HG03571 (cell line): ENCODE results near the gene DNAJC6.

Experiments used
- ATAC-seq: cut with Tn5 transposase; IDR thresholded peaks from one replicate; pipeline ENCODE4 v1.9.1; 2021; ENCODE audit not compliant: unreplicated experiment

The DNAJC6 gene

DNA sequence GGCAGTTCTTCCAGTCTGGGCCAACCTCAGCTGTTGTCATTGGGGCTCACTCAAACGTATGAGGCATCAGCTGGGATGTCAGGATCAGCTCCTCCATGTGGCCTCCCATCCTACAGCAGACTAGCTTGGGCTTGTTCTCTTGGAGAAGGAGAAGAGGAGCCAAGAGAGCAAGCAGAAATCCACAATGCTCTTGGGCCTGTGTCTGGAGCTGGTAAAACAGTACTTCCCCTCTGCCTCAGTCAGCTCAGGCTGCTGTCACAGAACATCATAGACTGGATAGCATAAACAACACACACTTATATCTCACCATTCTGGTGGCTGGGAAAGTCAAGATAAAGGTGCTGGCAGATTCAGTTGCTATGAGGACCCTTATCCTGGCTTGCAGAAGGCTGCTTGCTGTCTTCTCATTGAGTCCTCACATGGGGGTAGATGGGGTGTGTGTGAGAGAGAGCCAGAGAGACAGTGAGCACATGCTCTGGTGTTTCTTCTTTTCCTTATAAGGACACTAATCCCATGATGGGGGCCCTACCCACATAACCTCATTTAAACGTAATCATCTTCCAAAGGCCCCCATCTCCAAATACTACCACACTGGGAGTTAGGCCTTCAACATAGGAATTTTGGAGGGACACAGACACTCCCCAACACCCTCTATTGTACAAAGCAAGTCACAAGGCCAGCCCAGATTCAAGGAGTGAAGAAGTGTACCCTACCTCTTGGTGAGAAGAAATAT lies 16.3 kb upstream of the DNAJC6 start:
- ATAC-seq, result no peak

DNA sequence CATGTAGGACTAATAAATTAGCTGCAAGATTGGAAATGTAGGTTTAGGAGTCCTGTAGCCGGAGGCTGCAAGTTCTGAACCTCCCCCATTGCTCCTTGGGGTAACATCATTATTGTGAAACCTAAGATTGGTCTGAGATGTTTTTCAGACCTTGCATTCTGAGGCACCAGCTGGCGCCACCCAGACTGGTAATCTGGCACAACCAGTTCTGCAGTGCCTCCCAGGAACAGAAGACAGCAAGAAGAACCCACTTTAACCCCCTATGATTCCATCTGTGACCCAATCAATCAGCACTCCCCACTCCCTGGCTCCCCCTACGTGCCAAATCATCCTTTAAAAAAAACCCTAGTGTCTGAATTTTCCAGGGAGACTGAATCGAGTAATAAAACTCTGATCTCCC lies 11.6 kb upstream of the DNAJC6 start:
- ATAC-seq, result no peak

DNA sequence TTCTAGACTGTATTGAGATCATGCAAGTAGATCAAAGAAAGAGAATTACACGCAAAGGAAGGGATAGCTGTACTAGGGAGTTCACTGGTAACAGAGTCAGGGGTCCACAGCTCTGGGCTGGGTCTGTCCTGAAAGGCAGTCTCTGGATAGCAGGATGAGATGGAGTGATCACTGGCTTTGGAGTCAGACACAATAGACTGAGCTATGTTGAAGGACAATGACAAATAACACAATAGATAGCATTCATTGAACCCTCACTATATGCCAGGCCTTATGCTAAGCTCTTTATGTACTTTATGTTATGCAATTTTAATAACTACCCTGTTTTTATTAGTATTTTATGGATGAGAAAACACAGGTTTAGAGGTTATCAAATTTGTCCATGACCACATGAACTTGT lies 10.0 kb upstream of the DNAJC6 start:
- ATAC-seq, result no peak

DNA sequence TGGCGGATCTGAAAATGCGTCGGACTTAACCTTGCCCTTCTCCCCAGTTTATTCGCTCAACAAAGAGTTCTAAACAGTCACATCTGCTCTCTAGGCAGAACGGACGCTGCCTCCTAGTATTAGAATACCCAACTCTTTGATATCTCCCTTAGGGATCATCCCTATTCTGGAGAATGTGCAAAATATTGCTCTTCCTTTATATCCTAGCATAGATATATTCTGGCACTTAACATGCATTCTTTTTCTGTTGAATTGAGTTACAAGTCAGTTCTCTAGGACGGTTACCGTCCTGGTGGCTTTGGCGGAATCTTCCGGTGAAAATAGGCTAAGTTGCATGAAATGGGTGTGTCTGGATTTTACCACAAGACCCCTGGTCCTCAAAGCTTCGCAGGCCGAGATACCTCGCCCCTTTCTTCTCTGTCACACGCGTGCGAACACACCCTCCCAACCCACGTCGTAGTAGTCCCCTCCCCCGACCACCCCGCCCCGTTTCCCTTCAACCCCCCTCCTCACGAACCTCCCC lies 501 bp upstream of the DNAJC6 start:
- ATAC-seq, result no peak

DNA sequence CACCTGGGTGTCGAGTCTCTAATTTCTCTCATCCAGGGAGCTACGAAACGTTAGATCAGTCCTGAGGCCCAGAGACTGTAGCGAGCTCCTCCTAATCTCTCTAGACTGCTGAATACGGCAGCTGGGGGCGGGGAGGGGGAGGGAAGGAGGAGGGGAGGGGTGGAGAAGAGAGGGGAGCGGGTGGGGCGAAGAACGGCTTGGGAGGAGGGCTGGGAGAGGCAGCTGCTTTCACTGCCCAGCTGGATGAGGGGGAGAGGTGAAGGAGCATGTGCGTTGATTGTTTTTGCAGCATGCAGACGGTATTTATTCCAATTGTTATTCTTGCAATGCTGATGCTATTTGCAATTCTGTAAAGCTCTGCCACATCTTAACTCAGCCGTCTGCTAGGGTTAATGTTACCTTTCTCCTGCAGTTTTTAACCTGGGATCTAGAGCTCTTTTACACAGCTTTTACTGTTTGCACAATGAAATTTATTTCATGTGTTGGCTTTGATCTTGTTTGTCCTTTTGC lies 790 bp downstream of the DNAJC6 start:
- no peak for ATAC-seq

DNA sequence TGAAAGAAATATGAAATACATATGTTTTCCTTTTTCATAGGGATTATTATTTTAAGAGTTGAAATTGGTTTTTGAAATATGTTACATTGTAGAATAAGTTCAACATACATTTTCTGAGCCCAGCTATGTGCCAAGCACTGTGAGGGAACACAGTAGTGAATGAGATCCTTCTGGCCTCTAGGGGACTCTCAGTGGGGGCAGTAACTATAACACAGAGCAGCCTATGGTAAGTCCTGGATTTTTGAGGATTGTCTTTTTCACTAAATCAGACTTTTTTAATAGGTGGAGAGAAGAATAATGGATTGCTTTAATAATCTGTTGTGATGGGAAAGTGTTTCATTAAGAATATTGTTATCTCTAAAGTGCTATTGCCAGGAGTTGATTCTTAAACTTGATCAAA lies 2.4 kb downstream of the DNAJC6 start:
- ATAC-seq, result no peak

DNA sequence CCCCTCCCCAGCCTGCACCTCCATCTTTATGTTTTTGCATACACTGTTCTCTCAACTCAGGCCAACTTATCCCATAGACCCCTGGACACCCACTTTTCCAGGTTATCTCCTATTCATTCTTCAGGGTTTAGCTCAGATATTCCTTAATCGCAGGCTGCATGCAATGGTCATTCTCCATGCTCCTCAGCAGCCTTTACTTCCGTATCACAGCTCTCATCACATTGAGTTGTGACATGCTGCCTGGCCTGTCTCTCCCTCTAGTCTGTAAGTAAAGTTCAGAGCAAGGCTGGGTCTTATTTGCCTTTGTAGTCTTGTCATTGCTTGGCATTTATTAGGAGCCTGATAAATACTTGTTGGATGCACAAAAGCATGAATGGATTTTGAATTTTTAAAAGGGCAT lies 6.9 kb downstream of the DNAJC6 start:
- ATAC-seq, result no peak

DNA sequence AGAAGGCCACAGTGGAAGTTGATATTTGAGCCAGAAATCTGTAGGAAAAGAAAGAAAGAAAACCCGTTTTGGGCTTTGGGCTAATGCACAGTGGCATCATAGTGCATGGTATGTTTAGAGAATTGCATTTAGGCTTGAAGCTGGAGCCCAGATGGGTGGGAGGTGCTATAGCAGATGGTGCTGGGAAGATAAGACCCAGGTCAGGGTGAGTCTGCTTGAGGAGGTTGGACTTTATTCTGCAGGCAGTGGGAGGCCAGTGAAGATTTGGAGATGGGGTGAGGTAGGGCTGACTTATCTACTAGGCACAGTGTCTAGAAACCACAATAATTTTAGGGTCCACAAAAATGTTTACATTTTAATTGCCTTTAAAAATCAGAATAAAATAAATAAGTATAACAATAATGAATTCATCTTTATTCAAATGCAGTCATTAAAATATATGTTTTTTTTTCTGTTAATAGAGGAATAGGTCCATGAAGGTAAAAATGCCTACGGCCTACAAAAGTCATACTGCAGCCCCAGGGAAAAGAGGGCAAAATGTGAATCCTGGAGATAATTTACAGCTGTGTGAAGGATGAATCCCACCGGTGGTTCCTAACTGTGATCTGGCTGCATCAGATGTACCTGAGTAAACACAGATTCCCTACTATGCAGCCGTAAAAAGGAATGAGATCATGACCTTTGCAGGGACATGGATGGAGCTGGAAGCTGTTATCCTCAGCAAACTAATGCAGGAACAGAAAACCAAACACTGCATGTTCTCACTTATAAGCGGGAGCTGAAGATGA lies 8.7 kb downstream of the DNAJC6 start:
- no peak for ATAC-seq

GRCh38 chr1:65319141-65319540 lies 9.8 kb downstream of the DNAJC6 start:
- no peak for ATAC-seq

DNA sequence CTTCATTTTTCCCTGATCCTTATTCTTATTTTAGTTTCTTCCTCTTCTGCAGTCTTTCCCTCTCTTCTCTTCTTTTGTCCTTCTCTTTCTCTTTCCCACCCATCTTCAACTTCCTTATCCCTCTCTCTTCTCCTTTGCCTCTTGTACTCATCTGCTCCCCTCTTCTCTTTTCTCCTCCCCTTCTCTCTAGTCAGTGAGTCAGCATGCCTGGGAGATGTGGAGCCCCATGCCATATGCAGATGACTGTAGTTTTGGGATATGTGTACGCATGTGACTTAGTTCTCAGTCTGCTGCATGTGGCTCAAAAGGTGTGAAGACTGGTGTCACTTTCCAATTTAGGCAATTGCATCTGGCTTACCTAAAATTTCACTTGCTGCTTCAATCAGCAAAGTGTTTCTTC lies 10.4 kb downstream of the DNAJC6 start:
- no peak for ATAC-seq

- ATAC-seq, result no peak
Observed at GRCh38 chr1:65321879-65322278, 12.5 kb downstream of the DNAJC6 start.

GRCh38 chr1:65323246-65323645 lies 13.9 kb downstream of the DNAJC6 start:
- no peak for ATAC-seq

DNA sequence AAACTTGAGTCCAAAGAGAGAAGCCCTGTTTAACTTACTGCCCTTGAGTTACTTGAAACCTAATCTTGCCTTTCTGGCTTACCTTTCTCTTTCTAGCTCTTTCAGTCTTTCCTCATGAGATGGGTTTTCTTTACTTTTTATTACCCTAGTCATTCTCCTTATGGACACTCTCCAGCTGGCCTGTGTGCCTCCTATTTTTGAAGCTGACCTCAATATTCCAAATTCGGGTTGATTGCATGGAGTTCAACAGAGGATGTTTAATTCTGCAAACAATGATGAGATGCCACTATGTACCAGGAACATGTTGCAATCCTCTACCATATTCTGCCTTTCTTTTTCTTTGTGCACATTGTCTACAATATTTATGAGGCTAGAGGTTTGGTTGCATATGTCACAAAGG lies 20.7 kb downstream of the DNAJC6 start:
- ATAC-seq, result no peak

DNA sequence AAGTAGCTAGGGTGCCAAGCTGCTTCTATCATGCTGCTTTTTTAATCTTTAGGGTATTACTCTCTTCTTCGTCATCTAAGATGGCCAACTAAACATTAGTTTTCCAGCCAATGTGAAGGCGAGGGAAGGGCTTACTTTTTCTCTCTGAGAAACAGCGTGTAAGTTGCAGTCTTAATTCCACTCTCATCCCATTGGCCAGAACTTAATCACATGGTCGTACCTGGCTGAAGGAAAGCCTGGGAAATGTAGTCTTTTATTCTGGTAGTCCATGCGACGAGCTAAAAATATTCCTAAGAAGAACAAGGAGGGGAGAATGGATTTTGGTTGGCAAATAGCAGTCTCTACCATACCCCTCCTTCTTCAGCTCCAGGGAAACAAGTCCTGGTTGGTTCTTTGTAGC lies 21.5 kb downstream of the DNAJC6 start:
- ATAC-seq, result no peak

- no peak for ATAC-seq
Observed at GRCh38 chr1:65332821-65333220, 23.5 kb downstream of the DNAJC6 start.

- ATAC-seq, result no peak
Observed at GRCh38 chr1:65334081-65334480, 24.7 kb downstream of the DNAJC6 start.

GRCh38 chr1:65339866-65340468 lies 30.6 kb downstream of the DNAJC6 start:
- ATAC-seq, result no peak

DNA sequence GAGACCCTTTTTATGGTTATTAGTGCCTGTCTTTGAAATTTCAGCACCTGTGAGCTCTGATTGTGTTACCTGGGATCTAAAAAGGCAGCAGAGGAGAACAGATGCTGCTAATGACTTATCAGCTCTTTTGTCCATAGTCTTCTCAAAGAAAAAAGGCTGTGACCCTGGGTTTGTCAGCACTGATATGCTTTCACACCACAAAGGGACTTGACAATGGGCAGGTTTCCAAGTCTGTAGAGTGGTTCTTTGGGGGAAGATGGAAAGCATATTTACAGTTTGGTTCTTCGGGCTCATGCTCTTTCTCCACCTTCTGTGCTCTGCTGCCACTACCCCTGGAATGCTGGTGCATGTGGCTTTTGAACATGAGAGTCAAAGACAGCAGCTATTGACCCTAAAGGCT lies 32.0 kb downstream of the DNAJC6 start:
- no peak for ATAC-seq

DNA sequence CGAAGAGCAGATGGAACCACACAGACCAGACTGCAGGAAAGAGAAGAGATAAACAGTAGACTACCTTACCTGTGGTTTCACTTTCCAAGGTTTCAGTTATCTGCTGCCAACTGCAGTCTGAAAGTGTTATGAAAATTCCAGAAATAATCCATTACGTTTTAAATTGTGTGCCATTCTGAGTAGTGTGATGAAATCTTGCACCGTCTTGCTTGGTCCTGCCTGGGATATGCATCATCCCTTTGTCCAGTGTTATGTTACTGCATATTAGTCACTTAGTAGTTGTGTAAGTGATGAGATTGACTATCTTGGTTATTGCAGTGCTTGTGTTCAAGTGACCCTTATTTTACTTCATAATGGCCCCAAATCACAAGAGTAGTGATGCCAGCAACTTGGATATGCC lies 33.9 kb downstream of the DNAJC6 start:
- no peak for ATAC-seq

DNA sequence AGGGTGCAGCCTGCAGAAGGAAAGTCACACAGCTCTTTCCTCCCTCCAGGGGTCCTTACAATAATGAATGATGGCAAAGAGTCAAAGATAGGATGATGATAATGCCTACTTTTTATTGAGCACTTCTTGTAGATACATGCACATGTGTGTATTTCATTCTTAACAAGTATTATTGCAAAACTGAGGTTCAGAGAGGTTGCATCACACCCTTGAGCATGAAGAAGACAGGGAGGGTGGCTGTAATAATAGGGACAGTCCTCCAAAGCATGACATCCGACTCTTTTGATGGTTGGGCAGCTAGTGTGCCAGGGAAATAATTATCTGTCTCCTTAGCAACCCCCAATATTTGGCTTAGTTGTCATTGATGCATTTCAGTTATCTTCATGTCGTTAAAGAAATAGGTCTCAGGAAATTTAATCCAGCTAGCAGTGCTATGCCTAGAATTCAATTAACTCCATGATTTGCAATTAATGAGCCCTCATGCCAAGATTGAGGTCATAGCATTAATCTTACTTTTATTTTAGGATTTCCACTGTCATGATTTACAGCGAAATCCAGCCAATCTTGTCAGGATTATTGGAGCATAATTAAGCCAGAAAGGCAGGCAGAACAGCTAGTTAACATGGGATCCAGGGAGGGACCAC lies 35.0 kb downstream of the DNAJC6 start:
- ATAC-seq, result no peak

DNA sequence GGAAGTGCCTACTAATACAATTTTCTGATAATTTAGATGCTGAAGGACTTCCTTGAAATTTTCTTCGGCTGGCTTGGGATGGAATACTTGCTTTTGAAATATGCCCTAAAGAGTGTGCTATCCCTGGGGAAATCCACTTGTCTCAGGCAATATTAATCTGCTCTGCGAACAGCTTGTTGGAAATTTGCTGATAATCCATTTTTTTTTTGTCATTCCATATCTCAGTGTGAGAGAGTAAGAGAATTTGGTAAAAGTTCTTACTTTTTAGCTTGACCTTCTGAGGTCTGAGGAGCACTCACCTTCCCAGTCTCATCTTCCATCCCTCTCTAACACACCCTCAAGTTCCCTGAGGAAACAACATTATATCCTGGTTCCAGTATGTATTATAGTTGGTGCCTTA lies 36.8 kb downstream of the DNAJC6 start:
- ATAC-seq, result no peak
